T-helper 2 cell treated with Interferon-gamma antibody and Interleukin-4, amounts not matched to agents 100 ng/mL and 5 ng/mL, for 36 hours (primary cell): ENCODE data around the gene NRP1. TPM values are rescaled to one million over a fixed set of nuclear protein-coding genes. Genes with fewer than 3 reads are reported as not detected.

ENCODE experiments used
- intact Hi-C: fragments of 100-400 bp; cut with micrococcal nuclease; formaldehyde crosslinking; loops from one replicate; pipeline ENCODE4 v1.15.1; 2023
- total RNA-seq: library from RNA; stranded (reverse); gene quantifications from 2 replicates; pipeline ENCODE4 v1.2.3, GENCODE V29; 2022

NRP1 gene
- total RNA-seq, 1 donor from 2014 or later: 2.4 TPM

GRCh38 chr10:33154590-33154989 lies 179.9 kb downstream of the NRP1 start:
- intact Hi-C loops: loop anchor here (2.0 to 5.0 kb wide), 3 partner anchors 16 to 197 kb away; partner anchors contain the start of gene ITGB1

GRCh38 chr10:33153968-33154327 lies 180.5 kb downstream of the NRP1 start:
- intact Hi-C loops: loop anchor here (1.0 to 5.0 kb wide), 4 partner anchors 15 to 197 kb away; partner anchors contain the start of gene ITGB1

- intact Hi-C loops: loop anchor here (1.0 to 5.0 kb wide), 3 partner anchors 21 to 196 kb away; partner anchors contain the start of gene ITGB1
These were observed 181.1 kb downstream of the NRP1 start for GRCh38 chr10:33153251-33153967.

- intact Hi-C loops: loop anchor here (1.0 to 5.0 kb wide), 3 partner anchors 20 to 195 kb away; partner anchors contain the start of gene ITGB1
These were observed 181.7 kb downstream of the NRP1 start for GRCh38 chr10:33152750-33153149.

GRCh38 chr10:33152146-33152545 lies 182.3 kb downstream of the NRP1 start:
- intact Hi-C loops: loop anchor here (5.0 kb wide), 2 partner anchors 35 to 195 kb away; partner anchors contain the start of gene ITGB1

GRCh38 chr10:33151344-33151864 lies 183.1 kb downstream of the NRP1 start:
- intact Hi-C loops: loop anchor here (5.0 kb wide), 2 partner anchors 34 to 194 kb away; partner anchors contain the start of gene ITGB1

- intact Hi-C loops: loop anchor here (5.0 kb wide), 2 partner anchors 34 to 194 kb away; partner anchors contain the start of gene ITGB1
These were observed 183.6 kb downstream of the NRP1 start for GRCh38 chr10:33150889-33151288.

- intact Hi-C loops: loop anchor here (5.0 kb wide), 2 partner anchors 33 to 193 kb away; partner anchors contain the start of gene ITGB1
These were observed 184.3 kb downstream of the NRP1 start for GRCh38 chr10:33150146-33150545.

GRCh38 chr10:33147013-33147310 lies 187.5 kb downstream of the NRP1 start:
- intact Hi-C loops: no loop called here

GRCh38 chr10:33146189-33147012 lies 188.1 kb downstream of the NRP1 start:
- intact Hi-C loops: no loop called here

- intact Hi-C loops: no loop called here
These were observed 188.8 kb downstream of the NRP1 start for GRCh38 chr10:33145451-33146188.

GRCh38 chr10:33143160-33143728 lies 191.2 kb downstream of the NRP1 start:
- intact Hi-C loops: no loop called here

GRCh38 chr10:33142295-33142694 lies 192.2 kb downstream of the NRP1 start:
- intact Hi-C loops: no loop called here

GRCh38 chr10:33141251-33141650 lies 193.2 kb downstream of the NRP1 start:
- intact Hi-C loops: no loop called here

GRCh38 chr10:33139181-33139646 lies 195.3 kb downstream of the NRP1 start:
- intact Hi-C loops: loop anchor here (1.0 to 5.0 kb wide), 7 partner anchors 16 to 987 kb away; partner anchors contain the start of genes CCDC7 and ITGB1

GRCh38 chr10:33138686-33139085 lies 195.8 kb downstream of the NRP1 start:
- intact Hi-C loops: loop anchor here (1.0 to 5.0 kb wide), 7 partner anchors 16 to 986 kb away; partner anchors contain the start of genes CCDC7 and ITGB1

GRCh38 chr10:33137356-33138005 lies 197.0 kb downstream of the NRP1 start:
- intact Hi-C loops: loop anchor here (2.0 to 5.0 kb wide), 4 partner anchors 17 to 985 kb away; partner anchors contain the start of gene CCDC7

GRCh38 chr10:33136781-33137180 lies 197.7 kb downstream of the NRP1 start:
- intact Hi-C loops: loop anchor here (5.0 kb wide), 3 partner anchors 129 to 984 kb away; partner anchors contain the start of gene CCDC7

- intact Hi-C loops: loop anchor here (5.0 kb wide), 3 partner anchors 129 to 984 kb away; partner anchors contain the start of gene CCDC7
These were observed 198.2 kb downstream of the NRP1 start for GRCh38 chr10:33136271-33136670.
